ENCODE data around the gene ARL6IP6. TPM values are rescaled to one million over a fixed set of nuclear protein-coding genes. Genes with fewer than 3 reads are reported as not detected.

Gene ARL6IP6
- total and polyA plus RNA-seq, 2 of the 13 experiments (the other 11 are each of a cell fraction or from before 2014, with no cell fraction given), result 45.0 to 65.9 TPM

- TF ChIP-seq TBP (CRISPR knock-in tag; IDR thresholded peaks at IDR 0.05) (no peak), KDM4B (CRISPR knock-in tag; IDR thresholded peaks at IDR 0.05) (no peak), THAP11 (CRISPR knock-in tag; IDR thresholded peaks at IDR 0.05) (peak; percentile 70; the same call in 1 of the 2 replicates), ZNF282 (IDR thresholded peaks at IDR 0.05; ENCODE audit: partially characterized antibody) (no peak), ZNF414 (CRISPR knock-in tag; IDR thresholded peaks at IDR 0.05) (peak; percentile 83; the same call in 1 of the 2 replicates), ZNF546 (CRISPR knock-in tag; conservative IDR thresholded peaks at IDR 0.05) (no peak), SIN3B (IDR thresholded peaks at IDR 0.05; ENCODE audit: low read length) (peak; percentile 77), ZBTB7A (CRISPR knock-in tag; IDR thresholded peaks at IDR 0.05) (no peak; the same call in 1 of the 2 replicates), ZNF124 (CRISPR knock-in tag; IDR thresholded peaks at IDR 0.05) (no peak; the same call in 1 of the 2 replicates), TCF7L2 (IDR thresholded peaks at IDR 0.05; ENCODE audit: low read depth, low read length) (no peak), RNF2 (conservative IDR thresholded peaks at IDR 0.05; ENCODE audit: low read depth) (peak; percentile 53; the same call in 1 of the 2 replicates), ZMYM4 (CRISPR knock-in tag; IDR thresholded peaks at IDR 0.05) (peak; percentile 96), SMAD1 (CRISPR knock-in tag; IDR thresholded peaks at IDR 0.05; ENCODE audit: borderline replicate concordance, low read depth) (peak; percentile 24), HOXA3 (CRISPR knock-in tag; IDR thresholded peaks at IDR 0.05) (peak; percentile 69), TOE1 (CRISPR knock-in tag; IDR thresholded peaks at IDR 0.05) (no peak; the same call in 1 of the 2 replicates), KIAA2018 (CRISPR knock-in tag; IDR thresholded peaks at IDR 0.05; ENCODE audit: borderline replicate concordance) (no peak), ZNF180 (CRISPR knock-in tag; IDR thresholded peaks at IDR 0.05; ENCODE audit: borderline replicate concordance, low read depth) (peak; percentile 62; the same call in 1 of the 2 replicates), ETV6 (CRISPR knock-in tag; conservative IDR thresholded peaks at IDR 0.05) (no peak; the same call in 1 of the 2 replicates), FOXP1 (IDR thresholded peaks at IDR 0.05) (no peak), FOXP1 (CRISPR knock-in tag; IDR thresholded peaks at IDR 0.05) (no peak), PCBP1 (IDR thresholded peaks at IDR 0.05; ENCODE audit: borderline replicate concordance, low read depth, low read length) (peak; percentile 94), TGIF2 (CRISPR knock-in tag; IDR thresholded peaks at IDR 0.05) (peak; percentile 37; the same call in 1 of the 2 replicates)
Measured at GRCh38 chr2:152718076-152718908, at the start of gene ARL6IP6 (continued).
